OCI-LY1 (cell line): ENCODE data around the gene NSMCE4A.

Source experiments
- CTCF ChIP-seq: fragments of 200-600 bp; sonication (generic), shearing (Covaris generic); IDR thresholded peaks from 2 replicates; pipeline ENCODE4 v1.5.1; 2017; ENCODE audit warnings: mild to moderate bottlenecking, antibody characterized with exemption, low read length, moderate library complexity, mixed read lengths
- EZH2 ChIP-seq: fragments of 200-600 bp; sonication (generic), shearing (Covaris generic); IDR thresholded peaks from 2 replicates; pipeline ENCODE4 v1.8.0; 2017; ENCODE audit warnings: borderline replicate concordance, mixed run types, mild to moderate bottlenecking, antibody characterized with exemption, low read length, moderate library complexity, mixed read lengths

GRCh38 chr10:121975295-121976086 lies 474 bp upstream of the NSMCE4A start:
- TF ChIP-seq EZH2: no peak
- TF ChIP-seq CTCF: no peak
